HG03442 (cell line): ENCODE measurements around the gene SRSF10.
"Not testable (repeated sequence)": the region's sequence is repeated elsewhere in the genome, so short reads cannot be mapped to it uniquely, and the experiment has no call there.

ENCODE experiments used
- ATAC-seq: cut with Tn5 transposase; IDR thresholded peaks from one replicate; pipeline ENCODE4 v1.9.1; 2021; ENCODE audit warnings: mild to moderate bottlenecking, moderate library complexity; ENCODE audit not compliant: unreplicated experiment

SRSF10 gene

DNA sequence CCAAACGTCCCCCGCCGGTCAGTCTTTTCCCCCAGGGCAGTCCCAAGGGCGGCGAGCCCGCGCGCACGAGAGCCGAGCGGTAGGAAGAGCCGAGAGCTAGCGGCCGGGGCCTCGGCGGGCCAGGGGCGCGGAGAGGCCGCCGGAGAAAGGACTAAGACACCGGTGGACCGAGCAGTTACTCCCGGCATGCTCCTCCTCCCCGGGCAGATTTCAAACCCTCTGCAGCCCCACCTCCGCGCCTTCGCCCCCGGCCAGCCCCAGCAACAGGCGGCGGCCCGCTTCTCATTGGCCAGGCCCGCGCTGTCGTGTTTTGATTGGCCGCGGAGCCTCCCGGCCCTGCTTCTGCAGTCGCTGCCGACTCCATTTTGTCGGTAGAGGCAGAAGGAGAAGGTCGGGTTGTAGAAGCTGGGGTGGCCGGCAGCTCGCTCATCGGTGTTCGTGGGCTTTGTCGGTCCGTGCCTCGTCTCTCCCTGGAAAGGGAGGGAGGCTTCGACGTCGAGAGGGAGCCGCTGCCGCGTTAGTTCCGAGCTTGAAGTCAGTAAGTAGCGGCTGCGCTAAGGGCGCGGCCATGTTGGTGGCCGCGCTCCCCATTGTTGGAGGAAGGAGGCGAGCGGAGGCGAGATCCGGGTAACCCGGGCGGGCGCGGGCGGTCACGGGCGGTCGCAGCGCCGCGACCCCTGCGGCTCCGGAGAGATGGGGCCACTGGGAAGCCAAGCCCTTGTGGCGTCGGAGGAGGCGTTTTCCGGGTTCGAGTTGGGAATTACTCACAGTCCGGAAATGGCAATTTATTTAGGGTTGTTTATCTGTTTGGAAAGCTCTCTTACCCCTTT, 20.5 kb downstream of the SRSF10 start, which contains the start of gene PNRC2:
Gene PNRC2, plus strand, starts transcription at position 368 of the 830 bp plus-strand sequence. CDS start 1,630 bp downstream, outside the sequence.
- peak; percentile 85 for ATAC-seq

DNA sequence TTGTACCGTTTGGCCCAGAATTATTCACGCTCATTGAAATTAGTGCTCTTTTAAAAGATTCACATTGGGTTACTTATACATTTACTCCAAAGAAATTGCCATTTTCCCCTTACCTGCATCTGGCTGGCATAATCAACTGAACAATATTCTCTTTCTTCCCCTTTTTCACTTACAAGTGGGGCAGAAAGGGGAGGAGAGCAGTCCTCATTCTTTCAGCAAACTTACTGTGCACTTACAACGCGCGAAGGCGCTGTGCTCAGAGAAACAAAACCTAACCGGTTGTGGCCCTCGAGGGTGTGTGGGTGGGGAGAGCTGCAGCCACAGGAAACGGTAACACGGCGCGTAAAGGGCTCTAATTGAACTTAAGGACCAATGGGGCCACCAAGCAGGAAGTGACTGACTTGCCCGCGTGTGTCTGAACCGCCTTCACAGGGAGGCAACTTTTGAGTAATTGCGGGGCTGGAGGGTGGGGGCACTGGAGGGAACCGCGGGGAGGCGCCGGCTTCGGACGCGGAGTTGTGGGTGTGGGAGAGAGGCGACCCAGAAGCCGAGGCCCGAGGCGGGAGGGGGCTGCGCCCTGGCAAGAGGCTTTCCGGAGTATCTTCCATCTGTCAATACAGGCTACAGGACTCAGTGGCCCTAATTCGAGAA, 21.2 kb downstream of the SRSF10 start:
- ATAC-seq = peak; percentile 45

DNA sequence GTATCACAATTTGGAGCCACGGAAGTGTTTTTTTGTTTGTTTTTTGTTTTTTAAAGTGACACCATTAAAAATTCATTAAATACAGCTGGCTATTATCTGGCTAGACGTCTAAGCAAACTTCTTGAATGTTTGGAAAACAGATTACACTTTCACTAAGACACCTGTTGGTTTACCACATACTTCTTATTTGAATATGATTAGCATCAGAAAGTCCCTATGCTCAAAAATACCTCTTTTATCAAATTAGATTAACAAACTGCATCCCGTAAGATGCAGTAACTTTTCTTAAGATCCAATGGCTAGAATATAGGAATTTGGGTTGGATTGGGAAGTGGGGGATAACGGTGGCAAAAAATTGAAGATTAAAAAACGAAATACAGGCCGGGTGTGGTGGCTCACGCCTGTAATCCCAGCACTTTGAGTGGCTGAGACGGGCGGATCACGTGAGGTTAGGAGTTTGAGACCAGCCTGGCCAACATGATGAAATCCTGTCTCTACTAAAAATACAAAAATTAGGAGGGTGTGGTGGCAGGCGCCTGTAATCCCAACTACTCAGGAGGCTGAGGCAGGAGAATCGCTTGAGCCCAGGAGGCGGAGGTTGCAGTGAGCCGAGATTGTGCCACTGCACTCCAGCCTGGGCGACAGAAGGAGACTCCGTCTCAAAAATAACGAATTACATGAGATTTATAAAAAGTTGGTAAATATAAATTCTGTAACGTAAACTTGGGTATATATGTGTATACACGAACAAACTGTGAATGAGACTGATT, 21.9 kb downstream of the SRSF10 start:
- ATAC-seq = not testable (repeated sequence)

DNA sequence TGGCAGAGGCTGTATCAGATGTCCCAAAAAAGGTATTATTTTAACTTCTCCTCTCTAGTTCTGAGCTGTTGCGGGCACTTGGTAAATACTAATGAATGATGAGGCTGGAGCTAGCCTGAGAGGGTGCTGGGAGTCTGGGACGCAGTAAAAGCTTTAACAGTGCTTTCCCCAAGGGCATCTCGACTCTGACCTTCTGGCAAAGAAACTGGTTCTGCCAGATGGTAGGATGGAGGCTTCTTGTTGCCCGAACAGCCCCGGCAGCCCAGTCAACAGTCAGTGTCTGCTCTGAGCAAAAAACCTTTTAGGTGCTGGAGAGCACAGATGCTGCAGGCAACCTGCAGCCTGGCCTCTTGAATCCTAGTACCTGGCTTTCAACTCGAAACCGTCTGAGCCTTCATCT, 23.0 kb downstream of the SRSF10 start:
- ATAC-seq = no peak

DNA sequence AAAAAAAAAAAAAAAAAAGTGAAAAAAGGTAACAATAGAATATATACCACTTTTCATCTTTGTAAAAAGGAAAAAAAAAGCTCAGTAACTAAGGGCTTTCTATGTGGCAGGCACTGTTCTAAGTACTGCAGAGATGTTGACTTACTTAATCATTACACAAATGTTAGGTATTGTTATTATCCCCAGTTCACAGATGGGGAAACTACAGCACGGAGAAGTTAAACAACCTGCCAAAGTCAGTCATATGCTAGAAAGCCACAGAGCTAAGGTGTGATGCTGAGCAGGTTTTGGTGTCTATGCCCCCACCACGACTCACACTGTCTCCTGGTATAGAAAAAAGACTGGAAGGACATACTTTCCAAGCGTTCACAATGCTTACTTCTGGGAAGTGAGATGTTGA, 27.1 kb downstream of the SRSF10 start:
- ATAC-seq = no peak

DNA sequence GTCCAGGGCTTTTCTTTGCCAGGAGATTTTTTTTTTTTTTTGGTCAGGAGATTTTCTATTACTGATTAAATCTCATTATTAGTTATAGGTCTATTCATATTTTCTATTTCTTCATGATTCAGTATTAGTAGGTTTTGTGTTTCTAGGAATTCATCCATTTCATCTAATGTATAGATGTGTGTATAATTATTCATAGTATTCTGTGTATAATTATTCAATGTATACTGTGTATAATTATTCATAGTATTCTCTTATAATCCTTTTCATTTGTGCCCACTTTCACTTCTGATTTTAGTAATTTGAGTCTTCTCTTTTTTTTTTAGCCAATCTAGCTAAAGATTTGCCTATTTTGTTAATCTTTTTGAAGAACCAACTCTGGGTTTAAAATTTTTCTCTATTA, 32.8 kb downstream of the SRSF10 start:
- ATAC-seq = no peak

DNA sequence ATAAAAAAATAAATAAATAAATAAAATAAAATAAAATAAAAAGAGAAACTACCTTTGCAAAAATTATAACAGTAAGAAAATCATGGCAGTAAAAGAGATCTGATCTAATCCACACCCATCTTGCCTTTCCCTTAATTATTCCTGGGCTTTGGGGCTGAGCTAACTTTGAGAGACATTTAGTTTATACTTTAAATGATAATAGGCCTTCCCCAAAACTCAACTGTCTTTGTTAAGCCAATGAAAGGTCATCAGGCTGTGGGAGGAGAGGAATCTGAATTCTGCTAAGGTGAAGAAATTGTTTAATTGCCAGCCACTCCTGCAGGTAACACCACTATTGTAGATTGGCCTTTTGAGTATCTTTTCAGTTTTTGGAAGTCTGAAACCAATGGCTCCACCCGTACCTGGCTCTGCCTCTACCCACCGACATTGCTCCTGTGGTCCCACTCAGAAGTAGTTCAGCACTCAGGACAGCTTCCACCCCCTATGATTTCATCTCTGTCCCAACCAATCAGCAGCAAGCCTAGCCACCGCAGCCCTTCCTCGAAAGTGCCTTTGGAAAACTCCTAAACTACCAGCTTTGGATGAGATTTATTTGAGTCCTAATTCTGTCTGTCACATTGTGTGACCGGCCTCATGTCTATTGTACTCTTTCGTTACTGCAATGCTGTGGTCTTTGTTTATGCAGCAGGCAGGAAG, 43.5 kb downstream of the SRSF10 start:
- no peak for ATAC-seq

DNA sequence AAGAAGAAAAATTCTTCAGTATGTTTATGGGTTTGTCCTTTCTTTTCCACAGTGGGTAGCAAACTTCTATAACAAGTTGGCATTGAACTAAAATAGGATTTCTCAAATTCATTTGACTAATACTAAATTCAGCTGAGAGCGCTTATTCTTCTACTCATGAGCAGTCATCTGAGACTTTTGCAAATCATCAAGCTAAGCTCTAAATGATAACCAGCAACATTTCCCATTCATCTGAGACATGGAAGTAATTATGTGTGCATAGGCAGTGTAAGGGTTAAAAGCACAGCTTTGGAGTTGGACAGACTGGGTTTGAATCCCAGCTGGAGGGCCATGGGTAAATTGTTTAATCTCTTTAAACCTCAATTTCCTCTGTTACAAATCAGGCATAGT, 48.6 kb downstream of the SRSF10 start:
- no peak for ATAC-seq

DNA sequence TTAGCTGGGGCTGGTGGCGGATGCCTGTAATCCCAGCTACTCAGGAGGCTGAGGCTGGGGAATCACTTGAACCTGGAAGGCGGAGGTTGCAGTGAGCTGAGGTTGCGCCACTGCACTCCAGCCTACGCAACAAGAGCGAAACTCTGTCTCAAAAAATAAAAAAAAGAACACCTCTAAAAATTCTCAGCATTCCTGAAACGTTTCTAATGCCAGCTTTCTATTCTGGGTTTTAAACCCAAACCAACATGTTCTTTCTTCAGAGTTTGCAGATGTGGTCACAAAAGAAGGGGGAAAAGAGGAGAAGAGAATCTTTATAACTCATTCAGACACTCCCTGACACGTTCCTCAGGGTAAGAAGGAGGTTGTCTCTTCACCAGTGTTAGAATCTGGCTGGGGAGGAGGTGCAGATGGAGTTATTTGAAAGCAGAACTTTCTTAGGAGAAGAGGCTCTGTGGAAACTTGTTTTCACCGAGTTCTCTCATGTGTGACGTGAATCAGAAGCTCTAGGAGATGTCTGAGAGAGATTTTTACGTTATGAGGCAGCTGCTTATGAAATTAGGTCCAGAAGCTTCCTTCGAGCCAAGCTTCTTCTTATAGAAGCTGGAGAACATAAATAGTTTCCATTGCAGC, 49.2 kb downstream of the SRSF10 start:
- ATAC-seq = no peak

DNA sequence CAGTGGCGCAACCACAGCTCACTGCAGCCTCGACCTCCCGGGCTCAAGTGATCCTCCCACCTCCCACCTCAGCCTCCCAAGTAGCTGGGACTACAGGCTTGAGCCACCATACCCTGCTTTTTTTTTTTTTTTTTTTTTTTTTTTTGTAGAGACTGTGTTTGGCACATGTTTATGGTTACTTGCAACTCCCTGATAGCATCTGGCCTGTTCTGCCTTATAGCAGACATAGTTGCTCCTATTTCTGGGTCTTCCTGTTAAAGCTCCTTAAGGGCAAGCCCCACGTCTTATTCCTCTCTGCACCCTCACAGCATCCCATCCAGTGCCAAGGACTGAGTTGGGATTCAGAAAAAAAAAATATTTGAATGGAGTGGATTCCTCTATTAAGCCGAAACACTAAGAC, 49.9 kb downstream of the SRSF10 start:
- ATAC-seq = no peak

DNA sequence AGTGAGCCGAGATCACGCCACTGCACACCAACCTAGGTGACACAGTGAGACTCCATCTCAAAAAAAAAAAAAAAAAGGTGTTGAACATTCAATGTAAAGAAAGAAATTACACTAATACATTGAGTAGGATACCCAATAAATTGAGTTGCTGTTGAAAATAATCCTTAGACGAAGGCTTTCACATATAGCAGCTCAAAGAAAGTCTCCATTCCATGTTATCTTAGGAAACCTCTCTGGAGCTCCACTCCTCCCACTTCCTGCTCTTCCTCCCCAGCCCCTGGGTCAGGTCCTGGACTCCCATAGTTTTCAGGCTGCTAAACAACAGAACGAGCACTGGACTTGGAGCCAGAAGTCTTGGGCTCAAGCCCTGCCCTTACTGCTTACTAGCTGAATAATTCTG, 51.3 kb downstream of the SRSF10 start:
- ATAC-seq = no peak

DNA sequence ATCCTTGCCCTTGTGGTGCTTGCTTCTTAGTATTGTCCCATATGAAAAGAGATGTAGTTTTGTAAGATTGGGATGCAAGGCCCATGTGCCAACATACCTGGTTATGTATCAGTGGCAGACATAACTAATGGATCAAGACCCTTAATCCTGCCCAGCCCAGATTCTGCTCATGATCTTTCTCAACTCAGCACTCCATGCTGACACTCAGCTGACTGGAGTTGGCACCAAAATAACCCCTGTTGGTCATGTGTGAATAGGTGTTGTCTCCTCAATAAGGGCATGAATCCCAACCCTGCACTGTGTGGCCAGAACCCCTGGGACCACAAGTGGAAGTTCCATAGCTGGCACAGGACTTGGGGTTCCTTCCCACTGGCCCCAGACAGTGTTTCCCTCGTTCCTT, 53.0 kb downstream of the SRSF10 start:
- no peak for ATAC-seq

DNA sequence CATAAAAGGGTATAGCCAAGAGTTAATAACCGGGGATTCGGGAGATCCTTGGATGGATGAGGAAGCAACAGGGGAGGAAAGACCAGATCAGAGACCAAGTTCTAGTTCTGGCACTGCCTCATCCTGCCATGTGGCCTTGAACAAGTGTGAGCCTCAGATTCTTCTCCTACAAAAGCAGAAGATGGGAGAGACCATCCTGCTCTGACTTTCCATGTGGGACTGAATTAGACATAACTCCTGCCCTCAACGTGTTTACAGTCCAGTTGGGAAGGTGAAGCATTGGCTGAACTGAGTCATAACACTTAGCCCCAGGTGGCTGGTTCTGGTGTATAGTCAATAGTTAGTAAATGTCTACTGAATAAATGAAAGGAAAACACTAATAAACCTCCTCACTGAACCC, 54.8 kb downstream of the SRSF10 start:
- no peak for ATAC-seq

DNA sequence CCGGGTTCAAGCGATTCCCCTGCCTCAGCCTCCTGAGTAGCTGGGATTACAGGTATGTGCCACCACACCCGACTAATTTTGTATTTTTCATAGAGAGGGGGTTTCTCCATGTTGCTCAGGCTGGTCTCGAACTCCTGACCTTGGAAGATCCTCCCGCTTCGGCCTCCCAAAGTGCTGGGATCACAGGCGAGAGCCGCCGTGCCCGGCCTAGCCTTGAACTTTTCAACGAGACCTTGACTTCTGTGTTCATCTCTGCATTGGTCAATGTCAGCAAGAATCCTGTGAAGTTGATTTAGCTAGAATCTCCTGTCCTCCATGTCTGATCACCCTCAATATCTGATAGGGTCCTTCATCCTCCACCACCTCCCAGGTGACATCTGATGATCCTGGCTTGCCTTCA, 55.5 kb downstream of the SRSF10 start:
- ATAC-seq = no peak

DNA sequence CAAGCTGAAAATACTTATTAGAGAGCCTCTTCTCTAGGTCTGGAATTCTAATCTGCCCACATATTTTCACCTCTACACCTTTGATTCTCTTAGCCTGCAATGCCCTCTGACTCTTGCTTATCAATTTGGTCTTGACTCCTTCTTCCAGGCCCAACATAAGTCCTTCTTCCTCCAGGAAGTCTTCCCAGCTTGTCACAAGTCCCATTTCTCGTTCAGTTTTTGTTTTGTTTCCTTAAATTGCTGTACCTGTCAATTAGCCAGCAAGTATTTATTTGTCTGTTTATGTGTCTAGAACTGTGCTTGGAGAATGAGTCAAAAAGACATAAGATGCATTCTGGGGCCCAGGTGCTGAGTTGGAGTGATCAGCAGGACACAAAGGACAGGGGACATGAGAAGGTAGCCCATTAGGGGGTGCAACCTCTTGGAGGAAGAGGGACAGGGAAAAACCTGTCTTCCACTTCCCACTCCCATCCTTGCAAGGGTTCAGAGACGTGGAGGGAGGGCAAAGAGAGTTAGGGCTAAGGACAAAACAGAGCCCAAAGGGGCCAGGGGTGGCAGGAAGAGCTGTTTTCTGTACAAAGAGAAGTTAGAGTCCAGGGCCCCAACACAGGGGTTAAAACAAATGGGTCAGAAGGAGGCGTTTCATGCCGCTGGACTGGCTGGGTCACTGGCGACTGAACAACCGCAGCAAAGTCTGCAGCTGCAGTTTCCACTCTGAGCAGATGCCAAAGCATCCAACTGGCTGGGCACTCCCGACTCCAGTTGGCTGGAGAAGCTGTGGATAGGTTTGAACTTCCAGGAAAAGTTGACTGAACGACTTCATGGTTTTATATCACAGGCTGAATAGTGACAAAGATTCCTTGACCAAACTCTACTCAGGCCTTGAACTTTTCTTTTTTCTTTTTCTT, 56.3 kb downstream of the SRSF10 start:
- ATAC-seq = no peak

DNA sequence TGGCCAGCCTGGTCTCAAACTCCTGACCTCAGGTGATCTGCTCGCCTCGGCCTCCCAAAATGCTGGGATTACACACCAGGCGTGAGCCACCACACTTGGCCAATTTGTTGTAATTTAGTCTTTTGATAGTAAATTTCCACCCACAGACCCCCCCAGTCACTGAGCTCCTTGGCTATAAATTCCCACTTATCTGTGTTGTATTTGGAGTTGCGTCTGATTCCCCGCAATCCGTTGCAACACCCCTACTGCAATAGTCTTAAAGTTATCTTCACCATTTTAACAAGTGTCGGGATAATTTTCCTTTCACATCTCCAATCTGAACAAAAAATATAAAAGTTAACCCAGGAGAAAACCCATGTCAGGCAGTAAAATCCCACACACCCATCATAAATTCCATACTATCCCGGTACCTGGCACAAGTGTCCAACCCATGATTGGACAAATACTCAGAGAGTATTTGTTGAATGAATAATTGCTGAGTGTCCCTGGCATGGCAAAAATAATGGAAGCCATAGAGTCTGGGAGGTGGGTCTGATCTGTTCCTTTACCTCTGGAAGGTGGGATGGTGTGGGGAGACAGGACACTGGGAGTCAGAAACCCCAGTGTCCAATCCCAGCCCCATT, 57.7 kb downstream of the SRSF10 start:
- ATAC-seq = no peak

DNA sequence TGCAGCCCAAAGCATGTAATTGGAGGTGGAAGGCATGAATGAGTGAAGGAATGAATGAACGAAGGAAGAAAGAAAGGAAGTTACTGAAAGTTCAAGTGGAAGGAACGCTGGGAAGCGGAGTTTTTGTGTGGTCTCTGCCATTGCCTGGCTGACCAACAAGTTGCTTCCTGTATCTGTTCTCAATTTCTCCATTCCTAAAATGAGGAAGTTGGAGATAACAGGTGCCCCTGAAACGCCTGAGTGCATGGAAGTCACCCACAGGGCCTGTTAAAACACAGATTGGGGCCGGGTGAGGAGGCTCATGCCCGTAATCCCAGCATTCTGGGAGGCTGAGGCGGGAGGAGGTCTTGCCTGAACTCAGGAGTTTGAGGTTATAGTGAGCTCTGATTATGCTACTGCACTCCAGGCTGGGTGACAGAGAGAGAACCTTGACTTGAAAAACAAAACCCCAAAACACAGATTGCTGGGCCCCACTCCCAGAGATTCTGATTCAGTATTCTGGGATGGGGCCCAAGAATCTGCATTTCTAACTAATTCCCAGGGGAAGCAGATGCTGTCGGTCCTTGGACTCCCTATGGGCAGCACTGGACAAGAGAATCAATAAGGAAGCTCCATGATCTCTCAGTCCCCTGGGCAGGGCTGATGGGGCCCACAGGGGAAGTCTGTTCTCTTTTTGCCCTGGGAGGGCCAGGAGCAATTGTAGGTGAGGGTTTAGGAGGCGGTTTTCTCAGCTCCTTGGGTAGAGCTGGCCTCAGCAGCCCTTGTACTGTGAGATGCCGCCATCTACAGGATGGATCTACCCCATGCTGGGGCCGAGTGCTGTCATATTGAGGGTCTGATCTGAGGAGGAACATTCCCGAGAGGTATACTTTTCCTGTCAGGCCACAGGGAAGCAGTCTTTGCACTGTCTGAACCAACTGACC, 63.7 kb downstream of the SRSF10 start:
- peak; percentile 68 for ATAC-seq

DNA sequence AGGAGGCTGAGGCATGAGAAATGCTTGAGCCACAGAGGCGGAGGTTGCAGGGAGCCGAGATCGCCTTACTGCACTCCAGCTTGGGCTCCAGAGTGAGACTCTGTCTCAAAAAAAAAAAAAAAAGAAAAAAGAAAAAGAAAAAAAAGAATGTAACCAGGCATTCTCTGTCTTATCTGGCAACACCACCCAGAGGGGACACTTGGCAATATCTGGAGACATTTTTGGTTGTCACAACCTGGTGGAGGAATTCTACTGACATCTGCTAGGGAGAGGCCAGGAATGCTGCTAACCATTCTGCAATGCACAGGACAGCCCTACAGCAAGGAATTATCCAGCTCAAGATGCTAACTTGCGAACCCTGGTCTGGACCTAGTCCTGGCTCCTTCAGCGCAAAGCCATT, 64.7 kb downstream of the SRSF10 start:
- no peak for ATAC-seq
